ENCODE data around the gene TIMM13.
"Not testable (repeated sequence)": the region's sequence is repeated elsewhere in the genome, so short reads cannot be mapped to it uniquely, and the experiment has no call there.

The TIMM13 gene

GRCh38 chr19:2423071-2423914, 4.1 kb downstream of the TIMM13 start:
- no peak overlapping the region for H3K4me3 ChIP-seq (ENCODE audit: low read depth, low read length)
- TF ChIP-seq CTCF (IDR thresholded peaks at IDR 0.05; ENCODE audit: low read depth, low read length) = no peak

GRCh38 chr19:2421581-2422306, 5.6 kb downstream of the TIMM13 start:
- TF ChIP-seq CTCF (IDR thresholded peaks at IDR 0.05; ENCODE audit: low read depth, low read length) = no peak

GRCh38 chr19:2420490-2420889, 6.9 kb downstream of the TIMM13 start:
- TF ChIP-seq CTCF (IDR thresholded peaks at IDR 0.05; ENCODE audit: low read depth, low read length) = no peak
- H3K4me3 ChIP-seq (ENCODE audit: low read depth, low read length) = no peak overlapping the region

More at GRCh38 chr19:2421581-2422306, 5.6 kb downstream of the TIMM13 start:
- no peak overlapping the region for H3K4me3 ChIP-seq (ENCODE audit: low read depth, low read length)

GRCh38 chr19:2419754-2420153, 7.6 kb downstream of the TIMM13 start:
- no peak for TF ChIP-seq CTCF (IDR thresholded peaks at IDR 0.05; ENCODE audit: low read depth, low read length)
- no peak overlapping the region for H3K4me3 ChIP-seq (ENCODE audit: low read depth, low read length)

GRCh38 chr19:2417881-2418406, 9.4 kb downstream of the TIMM13 start:
- H3K4me3 ChIP-seq (ENCODE audit: low read depth, low read length) = no peak overlapping the region
- TF ChIP-seq CTCF (IDR thresholded peaks at IDR 0.05; ENCODE audit: low read depth, low read length) = no peak

- not testable (repeated sequence) for H3K4me3 ChIP-seq (ENCODE audit: low read depth, low read length)
Measured at GRCh38 chr19:2417436-2417835, 9.9 kb downstream of the TIMM13 start.

GRCh38 chr19:2416321-2417097, 10.9 kb downstream of the TIMM13 start:
- no peak for TF ChIP-seq CTCF (IDR thresholded peaks at IDR 0.05; ENCODE audit: low read depth, low read length)
- H3K4me3 ChIP-seq (ENCODE audit: low read depth, low read length) = no peak overlapping the region
